GM23338 (cell line): ENCODE data around the gene TCERG1L. TPM values are rescaled to one million over a fixed set of nuclear protein-coding genes. Genes with fewer than 3 reads are reported as not detected.

Experiments used
- ATAC-seq: fragments of 200-7000 bp; cut with Tn5 transposase; 3 replicates; pipeline ENCODE4 v1.9.1; 2020
- DNase-seq: peaks from one replicate; pipeline ENCODE4 v3.0.0-alpha.2; 2015; ENCODE audit warnings: low spot score
- H2AFZ ChIP-seq: fragments of 200-600 bp; sonication (generic); 2 replicates; pipeline ENCODE4 v1.8.0; 2016; ENCODE audit warnings: antibody characterized with exemption, mild to moderate bottlenecking, moderate library complexity
- H3F3A ChIP-seq: fragments of 200-600 bp; sonication (generic); replicated peaks from 2 replicates; pipeline ENCODE4 v1.8.0; 2017; ENCODE audit warnings: antibody characterized with exemption, mixed run types, low read depth
- H3K27ac ChIP-seq: fragments of 200-600 bp; sonication (generic); 2 replicates; pipeline ENCODE4 v1.6.1; 2016; ENCODE audit warnings: low read depth
- H3K27me3 ChIP-seq: fragments of 200-600 bp; sonication (generic); 2 replicates; pipeline ENCODE4 v1.8.0; 2016; ENCODE audit warnings: mild to moderate bottlenecking, mixed run types, moderate library complexity; ENCODE audit not compliant: insufficient read depth
- H3K36me3 ChIP-seq: fragments of 200-600 bp; sonication (generic); 2 replicates; pipeline ENCODE4 v1.8.0; 2016; ENCODE audit warnings: mild to moderate bottlenecking; ENCODE audit not compliant: insufficient read depth
- H3K4me1 ChIP-seq: fragments of 200-600 bp; sonication (generic); 2 replicates; pipeline ENCODE4 v1.8.0; 2016; ENCODE audit warnings: mild to moderate bottlenecking, moderate library complexity; ENCODE audit not compliant: insufficient read depth
- H3K4me2 ChIP-seq: fragments of 200-600 bp; sonication (generic); 2 replicates; pipeline ENCODE4 v1.7.1; 2017; ENCODE audit warnings: mixed run types
- H3K4me3 ChIP-seq: fragments of 200-600 bp; sonication (generic); 2 replicates; pipeline ENCODE4 v1.6.1; 2016; ENCODE audit warnings: mixed run types
- H3K79me2 ChIP-seq: fragments of 200-600 bp; sonication (generic); replicated peaks from 2 replicates; pipeline ENCODE4 v1.8.0; 2017; ENCODE audit warnings: mild to moderate bottlenecking; ENCODE audit not compliant: insufficient read depth
- H3K9me2 ChIP-seq: fragments of 200-600 bp; sonication (generic); 2 replicates; pipeline ENCODE4 v1.8.0; 2017; ENCODE audit not compliant: insufficient read depth
- H4K20me1 ChIP-seq: fragments of 200-600 bp; sonication (generic); replicated peaks from 2 replicates; pipeline ENCODE4 v1.8.0; 2017; ENCODE audit warnings: mild to moderate bottlenecking; ENCODE audit not compliant: insufficient read depth
- H3K27ac Mint-ChIP-seq: 2 replicates; pipeline ENCODE4 v1.8.0; 2020; ENCODE audit warnings: inconsistent platforms, mild to moderate bottlenecking, moderate library complexity, mixed read lengths
- H3K27me3 Mint-ChIP-seq: 3 replicates; pipeline ENCODE4 v1.8.0; 2022; ENCODE audit warnings: low read depth, mild to moderate bottlenecking, moderate library complexity, mixed read lengths, inconsistent platforms; ENCODE audit not compliant: insufficient read depth, poor library complexity
- H3K36me3 Mint-ChIP-seq: 3 replicates; pipeline ENCODE4 v1.8.0; 2021; ENCODE audit warnings: low read depth, mild to moderate bottlenecking, inconsistent platforms, moderate library complexity, mixed read lengths
- H3K4me1 Mint-ChIP-seq: 3 replicates; pipeline ENCODE4 v1.8.0; 2020; ENCODE audit warnings: mild to moderate bottlenecking, inconsistent platforms, mixed read lengths
- H3K4me3 Mint-ChIP-seq: 3 replicates; pipeline ENCODE4 v1.8.0; 2021; ENCODE audit warnings: moderate library complexity, mild to moderate bottlenecking, inconsistent platforms, mixed read lengths
- H3K9me3 Mint-ChIP-seq: 3 replicates; pipeline ENCODE4 v1.8.0; 2020; ENCODE audit warnings: moderate library complexity, mild to moderate bottlenecking, inconsistent platforms, mixed read lengths
- CREB1 ChIP-seq: fragments of 250-450 bp; sonication (Bioruptor Pico); IDR thresholded peaks from 2 replicates; pipeline ENCODE4 v1.5.0; 2020; ENCODE audit warnings: low read depth, mild to moderate bottlenecking, moderate library complexity
- ETS1 ChIP-seq: IDR thresholded peaks from 2 replicates; pipeline ENCODE4 v1.6.1; 2016; ENCODE audit warnings: antibody characterized with exemption
- EZH2 ChIP-seq: fragments of 200-600 bp; sonication (generic); IDR thresholded peaks from one replicate; pipeline ENCODE4 v1.8.0; 2017; ENCODE audit warnings: antibody characterized with exemption, mild to moderate bottlenecking, low read depth; ENCODE audit not compliant: unreplicated experiment
- EZH2phosphoT487 ChIP-seq: fragments of 200-600 bp; sonication (generic); IDR thresholded peaks from one replicate; pipeline ENCODE4 v1.8.1; 2018; ENCODE audit warnings: antibody characterized with exemption; ENCODE audit not compliant: unreplicated experiment
- JUNB ChIP-seq: IDR thresholded peaks from one replicate; pipeline ENCODE4 v1.6.1; 2016; ENCODE audit warnings: antibody characterized with exemption; ENCODE audit not compliant: unreplicated experiment
- NANOG ChIP-seq: IDR thresholded peaks from 2 replicates; pipeline ENCODE4 v1.6.1; 2016; ENCODE audit warnings: antibody characterized with exemption, borderline replicate concordance
- POLR2AphosphoS5 ChIP-seq: IDR thresholded peaks from 2 replicates; pipeline ENCODE4 v1.6.1; 2016; ENCODE audit warnings: antibody characterized with exemption, low read depth
- REST ChIP-seq: IDR thresholded peaks from one replicate; pipeline ENCODE4 v1.6.1; 2018; ENCODE audit warnings: antibody characterized with exemption; ENCODE audit not compliant: unreplicated experiment
- STAT1 ChIP-seq: IDR thresholded peaks from one replicate; pipeline ENCODE4 v1.6.1; 2016; ENCODE audit warnings: antibody characterized with exemption; ENCODE audit not compliant: unreplicated experiment
- polyA plus RNA-seq: library from polyadenylated mRNA; unstranded; fragments of >200 nt; fragmentation: Nextera tagmentation; extraction: Ambion mirVana; gene quantifications from 2 replicates; pipeline ENCODE4 v1.2.1, GENCODE V29; 2016
- total RNA-seq: library from RNA; depleted of rRNA; stranded (reverse); fragments of >200 nt; shearing (Covaris generic); gene quantifications from 2 replicates; pipeline ENCODE4 v1.2.3, GENCODE V29; 2014

TCERG1L gene
- total and polyA plus RNA-seq, 2 experiments from 2014 or later = 3.9 to 5.5 TPM

- Histone ChIP-seq H4K20me1 (no peaks in the 10 kb centered on the region), H3K79me2 (no peaks in the 10 kb centered on the region), H3K4me1 (no peaks in the 10 kb centered on the region), H3F3A (peaks cover 6% of the 10 kb centered on the region; the same call in 1 of the 2 replicates), H3K27me3 (no peaks in the 10 kb centered on the region), H3K36me3 (no peaks in the 10 kb centered on the region), H2AFZ (no peak overlapping the region), H3K4me2 (no peak overlapping the region), H3K9me2 (no peaks in the 10 kb centered on the region), H3K4me3 (no peak overlapping the region), H3K27ac (no peak overlapping the region)
- Mint-ChIP-seq H3K9me3 (peaks cover 50% of the 10 kb centered on the region), H3K27me3 (peaks cover 11% of the 10 kb centered on the region), H3K27ac (no peak overlapping the region), H3K36me3 (peaks cover 15% of the 10 kb centered on the region), H3K4me3 (no peak overlapping the region), H3K4me1 (peaks cover 3% of the 10 kb centered on the region; the same call in 2 of the 3 replicates)
- DNase-seq = no peak
- no peak for TF ChIP-seq NANOG
- ATAC-seq = no peak
Measured at GRCh38 chr10:131173484-131174210, 137.9 kb downstream of the TCERG1L start.

GRCh38 chr10:131172433-131172832 is 139.1 kb downstream of the TCERG1L start:
- Mint-ChIP-seq H3K4me1 (peaks cover 3% of the 10 kb centered on the region; the same call in 2 of the 3 replicates), H3K4me3 (no peak overlapping the region), H3K36me3 (peaks cover 15% of the 10 kb centered on the region), H3K27me3 (peaks cover 11% of the 10 kb centered on the region), H3K9me3 (peaks cover 58% of the 10 kb centered on the region), H3K27ac (no peak overlapping the region)
- no peak overlapping the region for H3K4me2 ChIP-seq
- H3F3A ChIP-seq = peaks cover 6% of the 10 kb centered on the region; the same call in 1 of the 2 replicates
- no peaks in the 10 kb centered on the region for H3K79me2 ChIP-seq
- no peak for DNase-seq
- H3K4me1 ChIP-seq = no peaks in the 10 kb centered on the region
- H3K9me2 ChIP-seq = no peaks in the 10 kb centered on the region
- no peak overlapping the region for H3K27ac ChIP-seq
- H3K27me3 ChIP-seq = no peaks in the 10 kb centered on the region
- TF ChIP-seq ETS1 (no peak), REST (no peak)
- no peak overlapping the region for H3K4me3 ChIP-seq
- H3K36me3 ChIP-seq = no peaks in the 10 kb centered on the region
- no peaks in the 10 kb centered on the region for H4K20me1 ChIP-seq
- H2AFZ ChIP-seq = no peak overlapping the region
- ATAC-seq = no peak

- Histone ChIP-seq H3K79me2 (no peaks in the 10 kb centered on the region), H4K20me1 (no peaks in the 10 kb centered on the region), H3F3A (no peaks in the 10 kb centered on the region), H3K4me3 (no peak overlapping the region), H3K27ac (no peak overlapping the region), H3K36me3 (no peaks in the 10 kb centered on the region), H3K4me1 (no peaks in the 10 kb centered on the region), H3K27me3 (no peaks in the 10 kb centered on the region), H3K9me2 (no peaks in the 10 kb centered on the region), H2AFZ (no peak overlapping the region), H3K4me2 (no peak overlapping the region)
- Mint-ChIP-seq H3K27me3 (peaks cover 6% of the 10 kb centered on the region), H3K4me3 (no peak overlapping the region), H3K27ac (no peak overlapping the region), H3K9me3 (peaks cover 86% of the 10 kb centered on the region), H3K4me1 (no peaks in the 10 kb centered on the region), H3K36me3 (peaks cover 9% of the 10 kb centered on the region)
- no peak for ATAC-seq
- no peak for DNase-seq
- TF ChIP-seq JUNB (no peak), STAT1 (no peak), CREB1 (CRISPR knock-in tag) (no peak), EZH2 (no peak), POLR2AphosphoS5 (no peak), EZH2phosphoT487 (no peak), ETS1 (no peak), NANOG (no peak)
Measured at GRCh38 chr10:131169146-131169545, 142.4 kb downstream of the TCERG1L start.
